ENCODE data around the gene ATOSB.

ATOSB gene

GRCh38 chr9:35074791-35075190 lies 40.9 kb downstream of the ATOSB start:
- no peaks in the 10 kb centered on the region for H3K9me3 Mint-ChIP-seq
- H3K4me1 Mint-ChIP-seq: peaks cover 43% of the 10 kb centered on the region
- H3K4me3 Mint-ChIP-seq: peak overlapping the region in 2 of 3 experiments; percentile 13 to 14
- no peak for TF ChIP-seq CTCF (IDR thresholded peaks at IDR 0.05; ENCODE audit: unreplicated experiment in 3 of 3)
- H3K36me3 Mint-ChIP-seq (ENCODE audit: low read depth): peaks cover 32% of the 10 kb centered on the region
- H3K27ac Mint-ChIP-seq: peak overlapping the region in 2 of 3 experiments; percentile 34 to 46
- no peaks in the 10 kb centered on the region for H3K27me3 Mint-ChIP-seq (ENCODE audit: low read depth)

GRCh38 chr9:35074141-35074540 lies 41.5 kb downstream of the ATOSB start:
- Mint-ChIP-seq H3K4me3 (no peak overlapping the region), H3K27me3 (ENCODE audit: low read depth) (no peaks in the 10 kb centered on the region), H3K9me3 (no peaks in the 10 kb centered on the region), H3K4me1 (peaks cover 48% of the 10 kb centered on the region), H3K27ac (peak overlapping the region in 2 of 3 experiments; percentile 46 to 51), H3K36me3 (ENCODE audit: low read depth) (peaks cover 32% of the 10 kb centered on the region)
- TF ChIP-seq CTCF (IDR thresholded peaks at IDR 0.05; ENCODE audit: unreplicated experiment in 3 of 3): no peak

- H3K4me1 Mint-ChIP-seq: peaks cover 49% of the 10 kb centered on the region
- peak overlapping the region; percentile 85 to 90 (median 90) for H3K4me3 Mint-ChIP-seq
- peak overlapping the region; percentile 92 to 97 (median 96) for H3K27ac Mint-ChIP-seq
- H3K36me3 Mint-ChIP-seq (ENCODE audit: low read depth): peaks cover 39% of the 10 kb centered on the region
- no peaks in the 10 kb centered on the region for H3K9me3 Mint-ChIP-seq
- no peaks in the 10 kb centered on the region for H3K27me3 Mint-ChIP-seq (ENCODE audit: low read depth)
- no peak for TF ChIP-seq CTCF (IDR thresholded peaks at IDR 0.05; ENCODE audit: unreplicated experiment in 3 of 3)
Observed at GRCh38 chr9:35073279-35073612, 42.4 kb downstream of the ATOSB start.

- Mint-ChIP-seq H3K27me3 (ENCODE audit: low read depth) (no peaks in the 10 kb centered on the region), H3K9me3 (no peaks in the 10 kb centered on the region), H3K4me3 (peak within 1 kb of the TSS; percentile 85 to 90 (median 90))
Observed at GRCh38 chr9:35072461-35073278, 43.0 kb downstream of the ATOSB start, which contains the start of gene VCP. VCP (minus strand) TSS chr9:35072625; CDS start chr9:35072353, 272 bp downstream.

GRCh38 chr9:35071814-35072460 lies 43.7 kb downstream of the ATOSB start:
- Mint-ChIP-seq H3K4me3 (peak overlapping the region; percentile 85 to 90 (median 90)), H3K27me3 (ENCODE audit: low read depth) (no peaks in the 10 kb centered on the region), H3K36me3 (ENCODE audit: low read depth) (peaks cover 52% of the 10 kb centered on the region), H3K27ac (peak overlapping the region; percentile 94 to 97 (median 96)), H3K9me3 (no peaks in the 10 kb centered on the region), H3K4me1 (peaks cover 41% of the 10 kb centered on the region)
- peak in 2 of 3 experiments; percentile 24 to 53 for TF ChIP-seq CTCF (IDR thresholded peaks at IDR 0.05; ENCODE audit: unreplicated experiment in 3 of 3)

More at GRCh38 chr9:35072461-35073278, 43.0 kb downstream of the ATOSB start, which contains the start of gene VCP:
- peaks cover 47% of the 10 kb centered on the region for H3K4me1 Mint-ChIP-seq
- TF ChIP-seq CTCF (IDR thresholded peaks at IDR 0.05; ENCODE audit: unreplicated experiment in 3 of 3): no peak
- H3K27ac Mint-ChIP-seq: peak within 1 kb of the TSS; percentile 94 to 97 (median 96)
- H3K36me3 Mint-ChIP-seq (ENCODE audit: low read depth): peaks cover 45% of the 10 kb centered on the region
